Measurements from ENCODE around the gene CLEC18C.
"Not testable (repeated sequence)": the region's sequence is repeated elsewhere in the genome, so short reads cannot be mapped to it uniquely, and the experiment has no call there.

Gene CLEC18C

DNA sequence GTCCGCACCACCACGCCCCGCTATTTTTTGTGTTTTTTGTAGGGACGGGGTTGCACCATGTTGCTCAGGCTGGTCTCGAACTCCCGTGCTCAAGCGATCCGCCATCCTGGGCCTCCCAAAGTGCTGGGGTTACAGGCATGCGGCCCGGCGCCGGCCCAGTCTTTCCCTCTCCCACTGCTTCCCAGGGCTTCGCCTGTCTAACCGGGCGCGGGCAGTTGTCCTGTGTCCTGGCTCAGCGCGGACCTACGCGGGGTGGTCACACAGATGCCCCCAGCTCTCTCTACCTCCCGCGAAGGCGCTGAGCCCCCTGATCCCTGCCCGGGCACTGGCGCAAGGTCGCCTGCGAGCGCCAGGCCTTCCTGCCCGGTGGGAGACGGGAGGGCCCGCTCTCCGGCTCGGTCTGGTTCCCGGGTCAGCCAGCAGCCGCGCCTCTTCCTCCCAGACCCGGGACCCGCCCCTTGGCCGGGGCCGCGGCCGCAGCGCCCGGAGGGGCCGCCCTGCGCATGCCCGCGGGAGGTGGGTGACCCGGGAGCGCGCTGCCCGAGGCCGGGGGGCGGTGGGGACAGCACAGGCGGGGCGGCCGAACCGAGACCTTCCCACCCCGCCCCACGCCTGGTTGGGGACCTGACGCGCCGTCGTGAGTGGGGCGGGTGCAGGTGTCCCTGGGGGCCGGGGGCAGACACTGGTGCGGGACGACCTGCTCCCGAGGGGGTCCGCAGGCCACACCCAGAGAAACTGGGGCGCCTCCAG, 14.4 kb downstream of the CLEC18C start:
- not testable (repeated sequence) for H3K9me3 ChIP-seq (ENCODE audit: control insufficient read depth in 2 of 2, low read length in 2 of 2); H3K27ac ChIP-seq (ENCODE audit: low read depth in 2 of 2, low read length in 2 of 2); H3K4me1 ChIP-seq (ENCODE audit: control insufficient read depth in 2 of 2, insufficient read depth in 2 of 2, low read length in 2 of 2); H3K27me3 ChIP-seq (ENCODE audit: control insufficient read depth in 2 of 2, insufficient read depth in 2 of 2, low read length in 2 of 2); H3K36me3 ChIP-seq (ENCODE audit: control insufficient read depth in 2 of 2, insufficient read depth in 2 of 2, low read length in 2 of 2)
- H3K4me3 ChIP-seq (ENCODE audit: low read length in 2 of 2): peak overlapping the region; percentile 20 to 23
- H3K9ac ChIP-seq (ENCODE audit: low read depth in 1 of 2, low read length in 2 of 2): peak overlapping the region in 1 of 2 donors; percentile 51

DNA sequence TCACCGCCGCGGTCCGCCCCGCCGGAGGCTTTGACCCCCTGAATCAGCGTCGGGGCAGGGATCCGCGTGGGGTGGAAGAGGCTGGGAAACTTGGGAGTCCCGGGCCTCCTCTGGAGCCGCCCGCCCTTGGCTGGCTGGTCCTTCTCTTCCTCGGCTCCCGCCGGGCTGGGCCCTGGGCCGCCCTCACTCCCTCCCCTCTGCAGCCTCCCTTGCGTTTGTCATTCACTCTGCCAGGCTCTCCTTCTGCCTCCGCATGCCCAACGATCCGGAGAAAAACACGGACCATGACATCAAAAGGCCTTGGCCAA, 15.0 kb downstream of the CLEC18C start:
- H3K36me3 ChIP-seq (ENCODE audit: control insufficient read depth in 2 of 2, insufficient read depth in 2 of 2, low read length in 2 of 2); H3K27me3 ChIP-seq (ENCODE audit: control insufficient read depth in 2 of 2, insufficient read depth in 2 of 2, low read length in 2 of 2); H3K27ac ChIP-seq (ENCODE audit: low read depth in 2 of 2, low read length in 2 of 2); H3K4me1 ChIP-seq (ENCODE audit: control insufficient read depth in 2 of 2, insufficient read depth in 2 of 2, low read length in 2 of 2); H3K9me3 ChIP-seq (ENCODE audit: control insufficient read depth in 2 of 2, low read length in 2 of 2): not testable (repeated sequence)
- Histone ChIP-seq H3K4me3 (ENCODE audit: low read length in 2 of 2) (peak overlapping the region in 1 of 2 donors; percentile 23), H3K9ac (ENCODE audit: low read depth in 1 of 2, low read length in 2 of 2) (peak overlapping the region in 1 of 2 donors; percentile 38)

DNA sequence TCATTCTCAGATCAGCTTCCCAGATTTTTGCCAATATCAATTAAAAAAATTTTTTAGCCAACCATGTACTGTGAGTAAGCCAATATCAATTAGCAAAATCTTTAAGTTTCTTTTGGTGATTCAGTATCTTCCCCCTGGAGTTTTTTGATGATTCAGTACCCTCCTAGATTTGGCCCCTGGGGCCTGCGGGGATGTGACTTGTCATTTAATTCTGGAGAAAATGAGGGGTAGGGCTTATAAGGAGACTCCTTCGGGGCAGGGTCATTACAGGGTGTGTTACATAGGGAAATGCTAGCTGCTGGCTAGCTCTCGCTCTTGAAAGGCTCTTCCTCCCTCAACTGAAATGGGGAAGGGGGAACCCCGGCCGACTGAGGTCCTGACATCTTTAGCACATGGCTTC, 17.0 kb downstream of the CLEC18C start:
- H3K4me3 ChIP-seq (ENCODE audit: low read length in 2 of 2); H3K4me1 ChIP-seq (ENCODE audit: control insufficient read depth in 2 of 2, insufficient read depth in 2 of 2, low read length in 2 of 2); H3K27ac ChIP-seq (ENCODE audit: low read depth in 2 of 2, low read length in 2 of 2); H3K9ac ChIP-seq (ENCODE audit: low read depth in 1 of 2, low read length in 2 of 2); H3K9me3 ChIP-seq (ENCODE audit: control insufficient read depth in 2 of 2, low read length in 2 of 2); H3K27me3 ChIP-seq (ENCODE audit: control insufficient read depth in 2 of 2, insufficient read depth in 2 of 2, low read length in 2 of 2); H3K36me3 ChIP-seq (ENCODE audit: control insufficient read depth in 2 of 2, insufficient read depth in 2 of 2, low read length in 2 of 2): not testable (repeated sequence)

DNA sequence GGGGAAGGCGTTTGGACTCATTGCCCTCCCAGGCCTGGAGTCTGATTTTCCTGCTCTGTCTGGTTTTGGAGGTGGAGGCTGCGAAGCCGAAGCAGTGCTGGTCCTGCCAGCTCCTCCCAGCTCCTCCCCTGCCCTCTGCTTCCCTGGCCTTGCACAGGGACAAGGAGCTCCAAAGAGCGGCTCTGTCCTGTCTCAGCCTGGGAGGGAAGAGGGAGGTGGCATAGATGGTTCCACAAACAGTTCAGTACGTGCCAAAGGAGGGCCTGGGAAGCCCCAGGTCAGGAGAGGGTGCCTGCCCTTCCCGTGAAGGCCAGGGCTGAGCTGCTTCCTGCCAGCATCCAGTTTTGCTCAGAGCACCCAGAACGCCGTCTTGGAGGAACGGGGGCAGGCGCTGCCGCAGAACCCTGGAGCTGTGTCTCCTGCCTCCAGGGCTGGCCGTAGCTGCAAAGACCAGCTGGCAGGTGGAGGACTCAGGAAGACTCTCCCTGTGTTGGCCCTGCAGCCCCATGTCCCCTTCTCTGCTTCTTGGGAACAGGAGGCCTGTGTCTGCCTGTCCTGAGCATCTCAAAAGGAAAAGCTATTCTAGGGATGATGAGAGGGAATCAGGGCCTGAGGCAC, 23.2 kb downstream of the CLEC18C start:
- not testable (repeated sequence) for H3K4me3 ChIP-seq (ENCODE audit: low read length in 2 of 2); H3K27ac ChIP-seq (ENCODE audit: low read depth in 2 of 2, low read length in 2 of 2); H3K9ac ChIP-seq (ENCODE audit: low read depth in 1 of 2, low read length in 2 of 2); H3K27me3 ChIP-seq (ENCODE audit: control insufficient read depth in 2 of 2, insufficient read depth in 2 of 2, low read length in 2 of 2); H3K4me1 ChIP-seq (ENCODE audit: control insufficient read depth in 2 of 2, insufficient read depth in 2 of 2, low read length in 2 of 2); H3K9me3 ChIP-seq (ENCODE audit: control insufficient read depth in 2 of 2, low read length in 2 of 2); H3K36me3 ChIP-seq (ENCODE audit: control insufficient read depth in 2 of 2, insufficient read depth in 2 of 2, low read length in 2 of 2)

DNA sequence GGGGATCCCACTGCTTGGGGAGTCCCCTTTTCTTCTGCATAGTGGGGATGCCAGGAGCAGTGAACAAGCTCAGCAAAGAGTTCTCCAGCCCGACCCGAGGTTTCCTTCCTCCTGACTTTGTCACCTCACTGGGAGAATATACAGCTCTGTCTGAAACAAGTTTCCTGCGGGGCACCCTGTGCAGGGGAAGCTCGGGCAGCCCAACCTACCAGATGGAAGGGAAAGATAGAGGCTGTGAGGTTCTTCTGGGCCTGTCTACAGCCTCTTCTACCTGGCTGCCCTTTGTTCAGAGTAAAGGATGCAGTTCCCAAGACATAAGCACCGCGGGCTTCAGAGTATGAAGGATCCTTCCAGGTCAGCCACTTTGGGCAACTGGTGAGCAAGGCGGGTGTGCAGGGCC, 24.0 kb downstream of the CLEC18C start:
- not testable (repeated sequence) for H3K27me3 ChIP-seq (ENCODE audit: control insufficient read depth in 2 of 2, insufficient read depth in 2 of 2, low read length in 2 of 2)

DNA sequence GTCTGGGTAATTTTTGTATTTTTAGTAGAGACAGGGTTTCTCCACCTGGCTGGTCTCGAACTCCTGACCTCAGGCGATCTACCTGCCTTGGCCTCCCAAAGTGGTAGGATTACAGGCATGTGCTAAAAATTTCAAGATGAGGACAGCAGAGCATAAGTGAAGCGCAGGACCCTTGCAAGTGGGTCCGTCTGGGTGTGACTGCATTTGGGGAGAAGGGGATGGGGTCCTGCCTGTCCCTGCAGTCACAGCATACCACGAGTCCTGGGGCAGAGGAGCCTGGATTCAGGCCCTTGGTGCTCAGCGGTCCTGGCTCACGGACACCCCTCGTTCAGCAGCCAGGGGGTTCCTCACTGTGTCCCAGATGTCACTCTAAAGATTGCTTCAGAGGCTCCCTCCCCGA, 24.6 kb downstream of the CLEC18C start:
- not testable (repeated sequence) for H3K9ac ChIP-seq (ENCODE audit: low read depth in 1 of 2, low read length in 2 of 2)

More for the DNA sequence above, 24.0 kb downstream of the CLEC18C start:
- not testable (repeated sequence) for H3K4me1 ChIP-seq (ENCODE audit: control insufficient read depth in 2 of 2, insufficient read depth in 2 of 2, low read length in 2 of 2); H3K4me3 ChIP-seq (ENCODE audit: low read length in 2 of 2); H3K36me3 ChIP-seq (ENCODE audit: control insufficient read depth in 2 of 2, insufficient read depth in 2 of 2, low read length in 2 of 2); H3K27ac ChIP-seq (ENCODE audit: low read depth in 2 of 2, low read length in 2 of 2); H3K9me3 ChIP-seq (ENCODE audit: control insufficient read depth in 2 of 2, low read length in 2 of 2); H3K9ac ChIP-seq (ENCODE audit: low read depth in 1 of 2, low read length in 2 of 2)

DNA sequence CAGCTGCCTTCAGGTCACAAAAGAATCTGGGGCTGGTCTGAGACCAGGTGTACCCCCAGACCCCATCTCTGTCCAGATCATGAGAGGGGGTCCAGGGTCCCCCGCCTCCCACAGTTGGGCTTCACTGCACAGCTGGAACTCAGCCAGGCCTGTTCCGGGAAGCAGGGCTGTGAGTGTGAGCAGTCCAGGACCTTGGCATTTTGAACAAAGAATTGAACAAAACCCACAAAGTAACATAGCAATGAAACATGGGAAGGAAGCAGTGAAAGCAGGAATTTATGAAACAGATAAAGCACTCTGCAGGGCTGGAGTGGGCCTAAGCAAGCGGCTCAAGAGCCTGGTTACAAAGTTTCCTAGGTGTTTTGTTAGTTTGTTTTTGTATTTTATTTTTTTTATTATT, 25.1 kb downstream of the CLEC18C start:
- H3K9ac ChIP-seq (ENCODE audit: low read depth in 1 of 2, low read length in 2 of 2); H3K27ac ChIP-seq (ENCODE audit: low read depth in 2 of 2, low read length in 2 of 2); H3K27me3 ChIP-seq (ENCODE audit: control insufficient read depth in 2 of 2, insufficient read depth in 2 of 2, low read length in 2 of 2): not testable (repeated sequence)

More for the DNA sequence above, 24.6 kb downstream of the CLEC18C start:
- not testable (repeated sequence) for H3K4me1 ChIP-seq (ENCODE audit: control insufficient read depth in 2 of 2, insufficient read depth in 2 of 2, low read length in 2 of 2); H3K4me3 ChIP-seq (ENCODE audit: low read length in 2 of 2); H3K27me3 ChIP-seq (ENCODE audit: control insufficient read depth in 2 of 2, insufficient read depth in 2 of 2, low read length in 2 of 2); H3K36me3 ChIP-seq (ENCODE audit: control insufficient read depth in 2 of 2, insufficient read depth in 2 of 2, low read length in 2 of 2); H3K9me3 ChIP-seq (ENCODE audit: control insufficient read depth in 2 of 2, low read length in 2 of 2); H3K27ac ChIP-seq (ENCODE audit: low read depth in 2 of 2, low read length in 2 of 2)

DNA sequence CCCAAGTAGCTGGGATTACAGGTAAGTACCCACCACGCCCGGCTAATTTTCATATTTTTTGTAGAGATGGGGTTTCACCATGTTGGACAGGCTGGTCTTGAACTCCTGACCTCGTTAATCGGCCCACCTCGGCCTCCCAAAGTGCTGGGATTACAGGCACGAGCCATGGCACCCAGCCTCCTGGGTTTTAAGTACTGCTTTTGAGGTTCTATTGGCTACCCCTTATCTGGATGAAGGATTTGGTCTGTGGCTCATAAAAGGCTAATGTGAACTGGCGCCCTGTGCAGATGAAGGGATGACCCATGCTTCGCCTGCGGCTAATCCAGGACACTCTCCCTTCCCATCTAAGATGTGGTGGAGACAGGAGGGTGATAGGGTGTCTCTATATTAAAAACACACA, 25.6 kb downstream of the CLEC18C start:
- H3K4me1 ChIP-seq (ENCODE audit: control insufficient read depth in 2 of 2, insufficient read depth in 2 of 2, low read length in 2 of 2); H3K27me3 ChIP-seq (ENCODE audit: control insufficient read depth in 2 of 2, insufficient read depth in 2 of 2, low read length in 2 of 2); H3K36me3 ChIP-seq (ENCODE audit: control insufficient read depth in 2 of 2, insufficient read depth in 2 of 2, low read length in 2 of 2); H3K9ac ChIP-seq (ENCODE audit: low read depth in 1 of 2, low read length in 2 of 2); H3K4me3 ChIP-seq (ENCODE audit: low read length in 2 of 2); H3K9me3 ChIP-seq (ENCODE audit: control insufficient read depth in 2 of 2, low read length in 2 of 2); H3K27ac ChIP-seq (ENCODE audit: low read depth in 2 of 2, low read length in 2 of 2): not testable (repeated sequence)

More for the DNA sequence above, 25.1 kb downstream of the CLEC18C start:
- not testable (repeated sequence) for H3K4me3 ChIP-seq (ENCODE audit: low read length in 2 of 2); H3K9me3 ChIP-seq (ENCODE audit: control insufficient read depth in 2 of 2, low read length in 2 of 2); H3K4me1 ChIP-seq (ENCODE audit: control insufficient read depth in 2 of 2, insufficient read depth in 2 of 2, low read length in 2 of 2); H3K36me3 ChIP-seq (ENCODE audit: control insufficient read depth in 2 of 2, insufficient read depth in 2 of 2, low read length in 2 of 2)

DNA sequence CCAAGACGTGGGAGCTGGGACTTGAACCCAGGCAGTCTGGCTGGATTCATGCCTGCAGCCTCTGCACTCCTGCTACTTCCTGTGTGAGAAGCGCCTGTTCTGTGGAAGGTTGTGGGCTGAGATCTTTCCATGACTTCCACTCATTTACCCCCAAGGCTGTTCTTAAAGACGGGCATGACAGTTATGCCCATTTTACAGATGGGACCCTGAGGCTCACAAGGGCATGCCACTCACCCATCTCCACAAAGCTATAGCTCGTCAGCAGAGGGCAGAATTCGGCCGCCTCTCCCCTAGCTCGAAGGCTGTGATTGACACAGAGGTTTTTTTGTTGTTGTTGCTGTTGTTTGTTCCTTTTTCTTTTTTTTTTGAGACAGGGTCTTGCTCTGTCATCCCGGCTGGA, 26.5 kb downstream of the CLEC18C start:
- not testable (repeated sequence) for H3K9me3 ChIP-seq (ENCODE audit: control insufficient read depth in 2 of 2, low read length in 2 of 2); H3K36me3 ChIP-seq (ENCODE audit: control insufficient read depth in 2 of 2, insufficient read depth in 2 of 2, low read length in 2 of 2); H3K4me3 ChIP-seq (ENCODE audit: low read length in 2 of 2); H3K27me3 ChIP-seq (ENCODE audit: control insufficient read depth in 2 of 2, insufficient read depth in 2 of 2, low read length in 2 of 2); H3K27ac ChIP-seq (ENCODE audit: low read depth in 2 of 2, low read length in 2 of 2); H3K9ac ChIP-seq (ENCODE audit: low read depth in 1 of 2, low read length in 2 of 2); H3K4me1 ChIP-seq (ENCODE audit: control insufficient read depth in 2 of 2, insufficient read depth in 2 of 2, low read length in 2 of 2)

DNA sequence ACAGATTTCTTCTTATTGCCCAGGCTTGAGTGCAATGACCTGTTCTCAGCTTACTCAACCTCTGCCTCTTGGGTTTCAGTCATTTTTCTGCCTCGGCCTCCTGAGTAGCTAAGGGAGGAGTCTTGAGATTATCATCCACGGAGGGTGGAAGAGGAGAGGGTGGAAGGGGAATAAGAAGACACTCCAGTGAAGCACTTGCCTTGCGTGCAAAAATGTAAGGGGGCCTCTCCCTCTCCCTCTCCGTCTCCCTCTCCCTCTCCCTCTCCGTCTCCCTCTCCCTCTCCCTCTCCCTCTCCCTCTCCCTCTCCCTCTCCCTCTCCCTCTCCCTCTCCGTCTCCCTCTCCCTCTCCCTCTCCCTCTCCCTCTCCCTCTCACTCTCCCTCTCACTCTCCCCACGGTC, 29.9 kb downstream of the CLEC18C start:
- H3K36me3 ChIP-seq (ENCODE audit: control insufficient read depth in 2 of 2, insufficient read depth in 2 of 2, low read length in 2 of 2); H3K27ac ChIP-seq (ENCODE audit: low read depth in 2 of 2, low read length in 2 of 2); H3K4me1 ChIP-seq (ENCODE audit: control insufficient read depth in 2 of 2, insufficient read depth in 2 of 2, low read length in 2 of 2); H3K27me3 ChIP-seq (ENCODE audit: control insufficient read depth in 2 of 2, insufficient read depth in 2 of 2, low read length in 2 of 2); H3K4me3 ChIP-seq (ENCODE audit: low read length in 2 of 2); H3K9ac ChIP-seq (ENCODE audit: low read depth in 1 of 2, low read length in 2 of 2); H3K9me3 ChIP-seq (ENCODE audit: control insufficient read depth in 2 of 2, low read length in 2 of 2): not testable (repeated sequence)

DNA sequence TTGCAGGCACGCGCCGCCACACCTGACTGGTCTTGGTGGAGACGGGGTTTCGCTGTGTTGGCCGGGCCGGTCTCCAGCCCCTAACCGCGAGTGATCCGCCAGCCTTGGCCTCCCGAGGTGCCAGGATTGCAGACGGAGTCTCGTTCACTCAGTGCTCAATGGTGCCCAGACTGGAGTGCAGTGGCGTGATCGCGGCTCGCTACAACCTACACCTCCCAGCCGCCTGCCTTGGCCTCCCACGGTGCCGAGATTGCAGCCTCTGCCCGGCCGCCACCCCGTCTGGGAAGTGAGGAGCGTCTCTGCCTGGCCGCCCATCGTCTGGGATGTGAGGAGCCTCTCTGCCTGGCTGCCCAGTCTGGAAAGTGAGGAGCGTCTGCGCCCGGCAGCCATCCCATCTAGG, 30.4 kb downstream of the CLEC18C start:
- not testable (repeated sequence) for H3K4me1 ChIP-seq (ENCODE audit: control insufficient read depth in 2 of 2, insufficient read depth in 2 of 2, low read length in 2 of 2); H3K36me3 ChIP-seq (ENCODE audit: control insufficient read depth in 2 of 2, insufficient read depth in 2 of 2, low read length in 2 of 2); H3K9me3 ChIP-seq (ENCODE audit: control insufficient read depth in 2 of 2, low read length in 2 of 2); H3K9ac ChIP-seq (ENCODE audit: low read depth in 1 of 2, low read length in 2 of 2); H3K27me3 ChIP-seq (ENCODE audit: control insufficient read depth in 2 of 2, insufficient read depth in 2 of 2, low read length in 2 of 2); H3K4me3 ChIP-seq (ENCODE audit: low read length in 2 of 2); H3K27ac ChIP-seq (ENCODE audit: low read depth in 2 of 2, low read length in 2 of 2)

Data from mucosa of rectum (tissue), 2 donors.